Measurements from ENCODE around the gene EP400. TPM values are rescaled to one million over a fixed set of nuclear protein-coding genes. Genes with fewer than 3 reads are reported as not detected.
A peak's percentile ranks its signal among the peaks of the same experiment; 100 is the strongest.

EP400 gene
- total RNA-seq, 1 donor: 14.5 TPM

DNA sequence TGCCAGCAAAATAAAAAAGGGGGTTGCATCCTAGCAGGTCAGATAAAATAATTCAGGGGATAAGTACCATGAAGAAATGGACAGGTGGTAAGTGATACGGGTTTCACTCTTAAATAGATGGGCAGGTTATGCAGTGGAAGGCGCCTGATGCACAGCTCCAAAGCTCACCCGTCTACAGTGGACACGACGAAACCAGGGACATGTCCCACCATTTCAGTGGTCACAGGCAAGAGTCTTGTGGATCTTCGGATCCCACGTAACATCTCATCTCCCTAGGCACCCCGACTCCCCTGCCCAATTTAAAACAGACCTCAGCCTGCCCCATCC lies 133.8 kb downstream of the EP400 start:
- Histone ChIP-seq H3K9me3 (ENCODE audit: low read depth, low read length) (no peaks in the 10 kb centered on the region), H3K36me3 (ENCODE audit: insufficient read depth, low read length) (peaks cover 9% of the 10 kb centered on the region), H3K27me3 (ENCODE audit: insufficient read depth, low read length) (no peaks in the 10 kb centered on the region), H3K4me3 (ENCODE audit: insufficient read depth, low read length) (peak overlapping the region; percentile 72), H2AFZ (ENCODE audit: low read length) (peak overlapping the region; percentile 60), H4K20me1 (ENCODE audit: insufficient read depth, low read length) (peaks cover 13% of the 10 kb centered on the region), H3K4me1 (ENCODE audit: insufficient read depth, low read length) (peaks cover 12% of the 10 kb centered on the region), H3K27ac (ENCODE audit: low read depth, low read length) (no peak overlapping the region), H3K79me2 (ENCODE audit: insufficient read depth, low read length) (peaks cover 36% of the 10 kb centered on the region), H3K4me2 (ENCODE audit: insufficient read depth, low read length) (peak overlapping the region; percentile 94)
- DNase-seq (ENCODE audit: insufficient read length, low spot score, missing footprints): peak; percentile 81
- TF ChIP-seq, protein P1, sequence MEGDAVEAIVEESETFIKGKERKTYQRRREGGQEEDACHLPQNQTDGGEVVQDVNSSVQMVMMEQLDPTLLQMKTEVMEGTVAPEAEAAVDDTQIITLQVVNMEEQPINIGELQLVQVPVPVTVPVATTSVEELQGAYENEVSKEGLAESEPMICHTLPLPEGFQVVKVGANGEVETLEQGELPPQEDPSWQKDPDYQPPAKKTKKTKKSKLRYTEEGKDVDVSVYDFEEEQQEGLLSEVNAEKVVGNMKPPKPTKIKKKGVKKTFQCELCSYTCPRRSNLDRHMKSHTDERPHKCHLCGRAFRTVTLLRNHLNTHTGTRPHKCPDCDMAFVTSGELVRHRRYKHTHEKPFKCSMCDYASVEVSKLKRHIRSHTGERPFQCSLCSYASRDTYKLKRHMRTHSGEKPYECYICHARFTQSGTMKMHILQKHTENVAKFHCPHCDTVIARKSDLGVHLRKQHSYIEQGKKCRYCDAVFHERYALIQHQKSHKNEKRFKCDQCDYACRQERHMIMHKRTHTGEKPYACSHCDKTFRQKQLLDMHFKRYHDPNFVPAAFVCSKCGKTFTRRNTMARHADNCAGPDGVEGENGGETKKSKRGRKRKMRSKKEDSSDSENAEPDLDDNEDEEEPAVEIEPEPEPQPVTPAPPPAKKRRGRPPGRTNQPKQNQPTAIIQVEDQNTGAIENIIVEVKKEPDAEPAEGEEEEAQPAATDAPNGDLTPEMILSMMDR (IDR thresholded peaks at IDR 0.05; ENCODE audit: extremely low read depth, low read depth, low read length): no peak

DNA sequence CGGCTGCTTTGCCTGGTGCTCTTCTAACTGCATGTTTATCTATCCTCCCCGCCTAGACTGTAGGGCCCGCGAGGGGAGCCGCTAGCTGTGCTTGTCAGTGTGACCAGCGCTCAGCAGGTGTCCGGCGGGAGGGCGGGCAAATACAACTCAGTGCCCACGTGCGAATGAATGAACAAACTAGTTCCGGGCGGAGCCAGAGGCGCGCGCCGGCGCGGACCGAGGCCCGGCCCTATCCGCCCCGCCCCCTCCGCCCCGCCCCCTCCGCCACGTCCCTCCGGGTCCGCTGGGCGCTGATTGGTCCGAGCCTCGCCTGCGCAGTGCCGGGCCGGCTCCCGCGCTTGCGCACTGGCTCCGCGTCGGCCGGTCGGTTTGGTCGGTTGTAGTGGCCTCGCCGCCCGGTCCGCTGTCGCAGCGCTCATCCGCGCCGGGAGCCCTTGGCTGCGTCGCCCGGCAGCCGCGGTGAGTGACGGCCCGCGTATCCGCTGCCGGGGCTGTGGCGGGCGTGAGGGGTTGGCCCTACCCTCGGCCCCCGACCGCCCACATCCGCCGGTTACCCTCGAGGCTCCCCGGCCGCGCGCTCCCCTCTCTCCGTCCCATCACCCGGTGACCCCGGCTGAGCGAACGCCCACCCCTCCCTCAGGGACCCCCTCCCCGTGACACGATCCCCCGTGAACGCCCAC lies 134.3 kb downstream of the EP400 start:
- peak overlapping the region; percentile 80 for H3K27ac ChIP-seq (ENCODE audit: low read depth, low read length)
- H3K4me1 ChIP-seq (ENCODE audit: insufficient read depth, low read length): peaks cover 10% of the 10 kb centered on the region
- no peaks in the 10 kb centered on the region for H3K27me3 ChIP-seq (ENCODE audit: insufficient read depth, low read length)
- H3K4me2 ChIP-seq (ENCODE audit: insufficient read depth, low read length): peak overlapping the region; percentile 94
- H3K9me3 ChIP-seq (ENCODE audit: low read depth, low read length): no peaks in the 10 kb centered on the region
- peak overlapping the region; percentile 60 for H2AFZ ChIP-seq (ENCODE audit: low read length)
- TF ChIP-seq, protein P1 (IDR thresholded peaks at IDR 0.05; ENCODE audit: extremely low read depth, low read depth, low read length): no peak
- peaks cover 13% of the 10 kb centered on the region for H4K20me1 ChIP-seq (ENCODE audit: insufficient read depth, low read length)
- H3K36me3 ChIP-seq (ENCODE audit: insufficient read depth, low read length): peaks cover 9% of the 10 kb centered on the region
- DNase-seq (ENCODE audit: insufficient read length, low spot score, missing footprints): peak; percentile 100
- peak overlapping the region; percentile 86 for H3K4me3 ChIP-seq (ENCODE audit: insufficient read depth, low read length)
- peaks cover 36% of the 10 kb centered on the region for H3K79me2 ChIP-seq (ENCODE audit: insufficient read depth, low read length)

DNA sequence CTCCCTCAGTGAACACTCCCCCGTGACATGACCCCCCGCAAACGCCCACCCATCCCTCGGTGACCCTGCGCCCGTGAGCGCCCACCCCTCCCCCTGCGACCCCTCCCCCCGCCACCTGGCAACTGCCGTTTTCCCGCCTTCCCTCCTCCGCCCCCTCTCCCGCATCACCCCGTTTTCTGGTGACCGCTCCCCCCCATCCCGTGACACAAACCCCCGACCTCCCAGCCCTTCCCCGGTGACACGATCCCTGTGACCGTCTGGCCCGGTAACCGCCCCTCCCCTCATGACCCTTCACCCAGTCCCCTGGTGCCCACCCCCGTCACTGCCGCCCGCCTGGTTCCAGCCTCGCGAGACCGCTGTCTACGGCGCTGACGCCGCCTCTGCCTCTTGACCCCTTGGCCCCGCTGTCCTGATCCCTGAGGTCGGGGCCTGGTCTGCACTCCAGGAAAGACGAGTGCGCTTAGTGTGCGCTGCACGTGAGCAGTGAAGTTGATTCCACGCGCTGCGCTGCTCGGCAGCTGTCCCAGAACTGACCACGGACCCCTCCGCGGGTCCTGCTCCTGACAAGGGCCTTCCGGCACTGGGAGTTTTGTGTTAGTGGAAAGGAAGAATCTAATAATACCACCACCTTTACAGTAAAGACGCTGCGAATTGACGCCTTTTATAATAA lies 135.0 kb downstream of the EP400 start:
- DNase-seq (ENCODE audit: insufficient read length, low spot score, missing footprints): peak; percentile 86

DNA sequence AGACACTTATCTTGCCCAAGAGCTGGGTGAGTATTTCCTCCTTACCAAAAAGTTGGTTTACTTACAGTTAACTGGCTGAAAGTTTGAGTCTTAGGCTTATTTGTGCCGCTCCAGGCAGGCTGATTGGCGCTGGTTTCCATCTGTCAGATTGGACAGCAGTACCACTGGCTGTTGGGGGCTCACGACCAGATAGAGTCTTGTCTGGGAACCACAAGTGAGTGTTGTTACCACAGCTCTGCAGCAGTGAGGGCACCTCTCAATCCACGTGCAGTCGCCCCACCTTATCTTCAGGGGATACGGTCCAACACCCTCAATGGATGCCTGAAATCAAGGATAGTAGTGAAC lies 135.5 kb downstream of the EP400 start:
- H3K9me3 ChIP-seq (ENCODE audit: low read depth, low read length): no peaks in the 10 kb centered on the region
- peaks cover 10% of the 10 kb centered on the region for H3K4me1 ChIP-seq (ENCODE audit: insufficient read depth, low read length)
- peaks cover 3% of the 10 kb centered on the region for H3K36me3 ChIP-seq (ENCODE audit: insufficient read depth, low read length)
- H3K4me3 ChIP-seq (ENCODE audit: insufficient read depth, low read length): peak overlapping the region; percentile 86
- peaks cover 13% of the 10 kb centered on the region for H4K20me1 ChIP-seq (ENCODE audit: insufficient read depth, low read length)
- TF ChIP-seq, protein P1 (IDR thresholded peaks at IDR 0.05; ENCODE audit: extremely low read depth, low read depth, low read length): no peak
- H2AFZ ChIP-seq (ENCODE audit: low read length): peak overlapping the region; percentile 73
- H3K4me2 ChIP-seq (ENCODE audit: insufficient read depth, low read length): peak overlapping the region; percentile 85
- DNase-seq (ENCODE audit: insufficient read length, low spot score, missing footprints): no peak
- peaks cover 47% of the 10 kb centered on the region for H3K79me2 ChIP-seq (ENCODE audit: insufficient read depth, low read length)
- H3K27me3 ChIP-seq (ENCODE audit: insufficient read depth, low read length): no peaks in the 10 kb centered on the region
- H3K27ac ChIP-seq (ENCODE audit: low read depth, low read length): peak overlapping the region; percentile 74

More for the DNA sequence above, 135.0 kb downstream of the EP400 start:
- H3K4me3 ChIP-seq (ENCODE audit: insufficient read depth, low read length): peak overlapping the region; percentile 86
- peak overlapping the region; percentile 85 for H3K4me2 ChIP-seq (ENCODE audit: insufficient read depth, low read length)
- H3K79me2 ChIP-seq (ENCODE audit: insufficient read depth, low read length): peaks cover 42% of the 10 kb centered on the region
- peaks cover 13% of the 10 kb centered on the region for H4K20me1 ChIP-seq (ENCODE audit: insufficient read depth, low read length)
- H3K27ac ChIP-seq (ENCODE audit: low read depth, low read length): peak overlapping the region; percentile 80
- H3K27me3 ChIP-seq (ENCODE audit: insufficient read depth, low read length): no peaks in the 10 kb centered on the region
- peak overlapping the region; percentile 73 for H2AFZ ChIP-seq (ENCODE audit: low read length)
- H3K36me3 ChIP-seq (ENCODE audit: insufficient read depth, low read length): peaks cover 6% of the 10 kb centered on the region
- no peaks in the 10 kb centered on the region for H3K9me3 ChIP-seq (ENCODE audit: low read depth, low read length)
- TF ChIP-seq, protein P1 (IDR thresholded peaks at IDR 0.05; ENCODE audit: extremely low read depth, low read depth, low read length): no peak
- peaks cover 10% of the 10 kb centered on the region for H3K4me1 ChIP-seq (ENCODE audit: insufficient read depth, low read length)
